Stimulated activated CD4-positive, alpha-beta T cell treated with anti-CD3 and anti-CD28 coated beads, Interleukin-12 subunit alpha, Interleukin-12 subunit beta, amount 100 ng/mL, for 4 hours (primary cell): ENCODE results near the gene LNPK.
"Not testable (repeated sequence)": the region's sequence is repeated elsewhere in the genome, so short reads cannot be mapped to it uniquely, and the experiment has no call there.

Experiments used
- DNase-seq: peaks from one replicate; pipeline ENCODE4 v3.0.0-alpha.2; 2020

The LNPK gene

GRCh38 chr2:175895957-175896356, 106.1 kb downstream of the LNPK start:
- not testable (repeated sequence) for DNase-seq

DNA sequence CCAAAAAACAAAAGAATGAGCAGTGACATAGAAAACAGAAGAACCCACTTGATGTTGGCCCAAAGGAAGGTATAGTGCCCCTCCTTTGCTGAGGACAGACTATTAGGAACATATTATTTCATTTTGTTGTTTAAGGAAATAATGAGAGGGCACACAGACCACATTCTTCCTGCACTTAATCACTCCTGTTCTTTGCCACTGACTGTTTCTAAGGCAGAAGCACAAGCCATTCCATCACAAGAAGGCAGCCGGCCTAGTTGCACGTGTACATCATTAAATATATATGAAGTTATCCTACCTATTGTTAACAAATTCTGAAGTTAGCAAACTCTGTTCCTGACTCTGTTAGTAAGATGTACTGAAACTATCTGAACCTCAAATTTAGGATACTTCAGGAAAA, 110.0 kb downstream of the LNPK start:
- no peak for DNase-seq

DNA sequence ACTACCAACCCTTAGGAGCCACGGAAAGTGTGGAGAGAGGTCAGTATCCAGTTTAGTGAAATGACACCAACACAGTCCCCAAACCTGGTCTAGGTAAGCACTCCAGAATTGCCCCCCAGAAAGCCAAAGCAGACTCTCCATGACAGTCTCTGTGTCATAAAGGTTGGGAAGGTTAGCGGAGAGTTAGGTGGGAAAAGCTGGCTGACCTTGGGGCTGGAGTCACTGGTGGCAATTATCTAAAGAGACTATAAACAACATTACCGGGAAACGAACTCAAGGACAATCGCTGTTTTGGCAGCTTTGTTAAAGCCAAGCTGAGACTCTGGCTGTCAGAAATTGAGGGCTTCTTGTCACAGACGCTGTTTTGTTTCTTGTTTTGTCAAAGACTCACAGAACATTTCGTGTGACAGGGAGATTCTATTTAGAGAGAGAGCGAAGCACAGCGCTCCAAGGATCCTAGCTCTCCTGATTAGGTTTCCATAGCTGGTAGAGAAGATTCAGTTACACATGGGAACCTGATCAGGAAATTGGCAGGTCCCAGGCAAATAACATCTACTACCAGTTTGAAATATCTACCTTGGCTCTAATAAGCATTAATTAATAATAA, 111.3 kb downstream of the LNPK start:
- no peak for DNase-seq

GRCh38 chr2:175889701-175890302, 112.3 kb downstream of the LNPK start:
- no peak for DNase-seq

DNA sequence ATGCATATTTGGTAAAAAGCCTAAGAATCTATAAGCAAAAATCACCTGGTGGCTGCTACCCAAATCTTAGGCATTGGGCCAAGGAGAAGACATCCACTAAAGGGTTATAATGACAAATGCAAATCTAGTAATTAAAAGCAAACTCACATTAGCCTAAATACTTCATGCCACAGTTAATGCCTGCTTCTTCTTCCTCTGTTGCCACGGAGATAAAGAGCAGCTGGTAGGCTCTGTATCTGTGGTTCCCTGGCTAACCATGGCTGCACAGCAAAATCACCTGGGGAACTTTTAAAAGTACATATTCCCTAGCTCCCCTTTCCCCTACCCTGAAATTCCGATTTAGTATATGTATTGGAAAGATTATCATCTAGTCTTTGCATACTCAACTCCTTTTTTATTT, 114.3 kb downstream of the LNPK start:
- DNase-seq, result no peak

- no peak for DNase-seq
These were observed 117.2 kb downstream of the LNPK start for GRCh38 chr2:175884697-175885393.

- no peak for DNase-seq
These were observed 118.4 kb downstream of the LNPK start for GRCh38 chr2:175883586-175884194.

- DNase-seq, result no peak
These were observed 122.4 kb downstream of the LNPK start for GRCh38 chr2:175879679-175880078.

DNA sequence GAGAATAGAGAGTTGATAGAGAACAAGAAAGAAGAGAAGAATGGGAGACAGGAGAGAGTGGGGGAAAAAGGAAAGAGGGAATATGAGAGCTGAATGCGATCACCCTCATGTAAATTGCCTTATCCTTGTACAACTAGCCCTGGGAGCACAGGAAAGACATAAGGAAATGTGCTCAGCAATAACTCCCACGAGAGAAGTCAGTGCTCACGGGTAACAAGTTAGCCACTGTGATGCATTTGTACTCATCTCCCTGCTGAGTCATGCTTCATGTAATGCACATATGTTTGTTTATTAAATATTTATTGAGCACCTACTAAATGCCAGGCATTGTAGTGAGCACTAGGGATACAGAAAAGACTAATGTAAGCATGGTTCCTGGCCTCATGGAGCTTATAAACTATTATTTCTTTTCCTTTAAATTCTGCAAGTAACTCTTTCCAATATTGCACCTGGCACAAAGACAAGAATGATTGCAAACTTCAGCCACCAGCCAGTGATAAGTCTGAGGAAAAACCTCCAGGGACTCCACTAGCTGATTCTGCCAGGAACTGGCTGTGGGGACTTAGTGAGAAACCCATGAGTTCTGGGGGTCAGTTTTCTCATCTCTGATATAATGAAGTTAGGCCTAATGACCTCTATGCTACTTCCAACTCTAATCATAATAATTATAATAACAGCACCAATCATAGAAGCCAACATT, 124.1 kb downstream of the LNPK start:
- DNase-seq, result no peak

DNA sequence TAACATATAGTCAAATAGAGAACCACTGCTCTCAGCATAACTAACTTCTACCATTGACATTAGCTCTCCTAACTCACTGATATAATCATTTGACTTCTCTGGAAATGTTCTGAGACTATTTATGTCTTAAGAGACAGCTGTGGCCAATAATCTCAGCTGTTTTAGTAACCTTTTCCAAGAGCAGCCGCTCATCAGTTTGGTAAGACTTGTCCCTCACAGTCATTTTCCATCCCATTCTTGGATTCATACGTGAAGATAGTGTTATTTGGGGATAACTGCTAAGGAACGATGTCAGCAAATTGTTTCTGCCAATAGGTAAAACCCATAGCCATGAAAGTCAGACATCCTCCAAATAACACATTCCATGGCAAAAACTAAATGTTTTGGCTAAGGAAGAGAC, 127.8 kb downstream of the LNPK start:
- DNase-seq, result no peak
